Activated CD8-positive, alpha-beta memory T cell treated with anti-CD3 and anti-CD28 coated beads for 36 hours (primary cell): ENCODE data around the gene ALDH9A1. TPM values are rescaled to one million over a fixed set of nuclear protein-coding genes. Genes with fewer than 3 reads are reported as not detected.
"Not testable (repeated sequence)": the region's sequence is repeated elsewhere in the genome, so short reads cannot be mapped to it uniquely, and the experiment has no call there.

Experiments
- CTCF ChIA-PET: fragments of 350-600 bp; sonication (Branson Sonifier 250); formaldehyde crosslinking; loops from one replicate; lab custom pipeline; 2021; ENCODE audit warnings: antibody characterized with exemption; lab: Charles Lee
- POLR2A ChIA-PET: fragments of 350-600 bp; sonication (Branson Sonifier 250); formaldehyde crosslinking; loops from one replicate; lab custom pipeline; 2021; ENCODE audit warnings: antibody characterized with exemption; lab: Charles Lee
- total RNA-seq, 2 experiments: library from RNA; stranded (reverse); gene quantifications; one replicate each; pipeline ENCODE4 v1.2.3, GENCODE V29; 2021

The ALDH9A1 gene
- total RNA-seq, 2 experiments from 2014 or later, result 40.3 to 40.7 TPM

- ChIA-PET POLR2A (interaction anchor here (0.7 kb wide), 1 partner anchor 245 kb away, joined by 4 read pairs; no protein-coding TSS in a partner anchor), CTCF (interaction anchor here (1.0 kb wide), 1 partner anchor 50 kb away, joined by 3 read pairs; no protein-coding TSS in a partner anchor)
Observed at GRCh38 chr1:165650981-165651625, 47.3 kb downstream of the ALDH9A1 start.

GRCh38 chr1:165648919-165649572 lies 49.3 kb downstream of the ALDH9A1 start:
- CTCF ChIA-PET, result no interaction called here
- POLR2A ChIA-PET, result no interaction called here

- CTCF ChIA-PET, result no interaction called here
- POLR2A ChIA-PET, result no interaction called here
Observed at GRCh38 chr1:165647970-165648369, 50.4 kb downstream of the ALDH9A1 start.

GRCh38 chr1:165647517-165647916 lies 50.8 kb downstream of the ALDH9A1 start:
- CTCF ChIA-PET, result no interaction called here
- POLR2A ChIA-PET, result no interaction called here

- CTCF ChIA-PET, result interaction anchor here (1.3 kb wide), 1 partner anchor 53 kb away, joined by 3 read pairs; no protein-coding TSS in a partner anchor
- POLR2A ChIA-PET, result no interaction called here
Observed at GRCh38 chr1:165645654-165646366, 52.6 kb downstream of the ALDH9A1 start.

GRCh38 chr1:165644064-165644735 lies 54.2 kb downstream of the ALDH9A1 start:
- CTCF ChIA-PET, result interaction anchor here (0.7 kb wide), 1 partner anchor 119 kb away, joined by 3 read pairs; no protein-coding TSS in a partner anchor
- POLR2A ChIA-PET, result no interaction called here

GRCh38 chr1:165641231-165641987 lies 57.0 kb downstream of the ALDH9A1 start:
- POLR2A ChIA-PET, result no interaction called here
- CTCF ChIA-PET, result no interaction called here

- POLR2A ChIA-PET, result no interaction called here
- CTCF ChIA-PET, result interaction anchor here (0.5 kb wide), 1 partner anchor 82 kb away, joined by 4 read pairs; no protein-coding TSS in a partner anchor
Observed at GRCh38 chr1:165639821-165640623, 58.3 kb downstream of the ALDH9A1 start.

- POLR2A ChIA-PET, CTCF ChIA-PET: not testable (repeated sequence)
Observed at GRCh38 chr1:165638211-165638610, 60.2 kb downstream of the ALDH9A1 start.

- POLR2A ChIA-PET, result no interaction called here
- CTCF ChIA-PET, result no interaction called here
Observed at GRCh38 chr1:165637427-165637826, 60.9 kb downstream of the ALDH9A1 start.

GRCh38 chr1:165635823-165636222 lies 62.5 kb downstream of the ALDH9A1 start:
- CTCF ChIA-PET, result no interaction called here
- POLR2A ChIA-PET, result no interaction called here

- ChIA-PET CTCF (no interaction called here), POLR2A (interaction anchor here (0.6 kb wide), 1 partner anchor 125 kb away, joined by 3 read pairs; no protein-coding TSS in a partner anchor)
Observed at GRCh38 chr1:165635329-165635728, 63.0 kb downstream of the ALDH9A1 start.

- POLR2A ChIA-PET, result interaction anchor here (0.6 to 0.7 kb wide), 2 partner anchors 126 to 254 kb away, joined by 3 read pairs; no protein-coding TSS in a partner anchor
- CTCF ChIA-PET, result no interaction called here
Observed at GRCh38 chr1:165634154-165634921, 64.0 kb downstream of the ALDH9A1 start.

- POLR2A ChIA-PET, result interaction anchor here (0.7 kb wide), 1 partner anchor 255 kb away, joined by 3 read pairs; no protein-coding TSS in a partner anchor
- CTCF ChIA-PET, result no interaction called here
Observed at GRCh38 chr1:165633614-165634013, 64.7 kb downstream of the ALDH9A1 start.

GRCh38 chr1:165632491-165632890 lies 65.9 kb downstream of the ALDH9A1 start:
- ChIA-PET POLR2A (no interaction called here), CTCF (interaction anchor here (0.8 to 1.2 kb wide), 2 partner anchors 35 to 65 kb away, joined by 3 read pairs; no protein-coding TSS in a partner anchor)

GRCh38 chr1:165632152-165632469 lies 66.3 kb downstream of the ALDH9A1 start:
- CTCF ChIA-PET, result interaction anchor here (0.8 to 1.2 kb wide), 2 partner anchors 34 to 66 kb away, joined by 3 read pairs; no protein-coding TSS in a partner anchor
- POLR2A ChIA-PET, result no interaction called here
